Neural cell (in vitro differentiated cells): ENCODE measurements around the gene CEBPZ. TPM values are rescaled to one million over a fixed set of nuclear protein-coding genes. Genes with fewer than 3 reads are reported as not detected.

Source experiments
- H2AFZ ChIP-seq: fragments of 200-600, 300-800 bp; sonication (generic), shearing (Covaris generic); 2 replicates; pipeline ENCODE4 v1.6.0; 2014; ENCODE audit warnings: low read depth, mild to moderate bottlenecking, antibody characterized with exemption, low read length, moderate library complexity
- H3F3A ChIP-seq: fragments of 200-600 bp; shearing (Covaris generic); 2 replicates; pipeline ENCODE4 v1.6.1; 2016; ENCODE audit warnings: mild to moderate bottlenecking, moderate library complexity, mixed read lengths, antibody characterized with exemption, low read length; ENCODE audit not compliant: insufficient read depth, poor library complexity, severe bottlenecking
- H3K27ac ChIP-seq: fragments of 200-600, 300-800 bp; sonication (generic), shearing (Covaris generic); 2 replicates; pipeline ENCODE4 v1.5.1; 2014; ENCODE audit warnings: mild to moderate bottlenecking, low read length, moderate library complexity
- H3K27me3 ChIP-seq: fragments of 300-800, 200-600 bp; sonication (generic), shearing (Covaris generic); 2 replicates; pipeline ENCODE4 v1.6.0; 2014; ENCODE audit warnings: mild to moderate bottlenecking, low read depth, low read length, moderate library complexity; ENCODE audit not compliant: insufficient read depth
- H3K36me3 ChIP-seq: fragments of 300-800, 200-600 bp; sonication (generic), shearing (Covaris generic); 2 replicates; pipeline ENCODE4 v1.5.1; 2014; ENCODE audit warnings: mild to moderate bottlenecking, antibody characterized with exemption, low read length, moderate library complexity; ENCODE audit not compliant: insufficient read depth
- H3K4me2 ChIP-seq: fragments of 300-800, 200-600 bp; sonication (generic), shearing (Covaris generic); 2 replicates; pipeline ENCODE4 v1.6.0; 2014; ENCODE audit warnings: mild to moderate bottlenecking, low read length
- H3K4me3 ChIP-seq: fragments of 300-800, 200-600 bp; sonication (generic), shearing (Covaris generic); 2 replicates; pipeline ENCODE4 v1.5.1; 2014; ENCODE audit warnings: mild to moderate bottlenecking, low read length, moderate library complexity
- H3K79me2 ChIP-seq: fragments of 200-600 bp; shearing (Covaris generic); replicated peaks from 2 replicates; pipeline ENCODE4 v1.6.0; 2014; ENCODE audit warnings: mild to moderate bottlenecking, low read length, moderate library complexity; ENCODE audit not compliant: insufficient read depth
- H3K9ac ChIP-seq: fragments of 300-800, 200-600 bp; sonication (generic), shearing (Covaris generic); 2 replicates; pipeline ENCODE4 v1.6.1; 2016; ENCODE audit warnings: mild to moderate bottlenecking, low read length, mixed read lengths
- H3K9me2 ChIP-seq: fragments of 200-600 bp; shearing (Covaris generic); 2 replicates; pipeline ENCODE4 v1.6.1; 2016; ENCODE audit warnings: mild to moderate bottlenecking, low read length, mixed read lengths; ENCODE audit not compliant: insufficient read depth
- H3K9me3 ChIP-seq: fragments of 200-600, 300-800 bp; sonication (generic), shearing (Covaris generic); 2 replicates; pipeline ENCODE4 v1.6.1; 2016; ENCODE audit warnings: mild to moderate bottlenecking, mixed run types, low read length, moderate library complexity, mixed read lengths
- H4K20me1 ChIP-seq: fragments of 200-600 bp; shearing (Covaris generic); 2 replicates; pipeline ENCODE4 v1.6.1; 2016; ENCODE audit warnings: mild to moderate bottlenecking, mixed run types; ENCODE audit not compliant: insufficient read depth
- CTCF ChIP-seq: fragments of 450-650 bp; IDR thresholded peaks from 2 replicates; pipeline ENCODE4 v1.5.1; 2014; ENCODE audit warnings: antibody characterized with exemption, mild to moderate bottlenecking, moderate library complexity; ENCODE audit not compliant: poor library complexity, severe bottlenecking
- EP300 ChIP-seq: fragments of 450-650 bp; conservative IDR thresholded peaks from 2 replicates; pipeline ENCODE4 v1.6.1; 2014; ENCODE audit warnings: antibody characterized with exemption, mild to moderate bottlenecking, moderate library complexity; ENCODE audit not compliant: poor library complexity, severe bottlenecking
- EZH2 ChIP-seq: fragments of 200-600, 300-800 bp; shearing (Covaris generic), sonication (generic); IDR thresholded peaks from 2 replicates; pipeline ENCODE4 v1.6.1; 2014; ENCODE audit warnings: antibody characterized with exemption, low read length, borderline replicate concordance, mild to moderate bottlenecking; ENCODE audit not compliant: insufficient read depth, poor library complexity, severe bottlenecking
- MXI1 ChIP-seq: fragments of 450-650 bp; conservative IDR thresholded peaks from 2 replicates; pipeline ENCODE4 v1.6.1; 2014; ENCODE audit warnings: antibody characterized with exemption, mild to moderate bottlenecking; ENCODE audit not compliant: poor library complexity, severe bottlenecking
- POLR2AphosphoS5 ChIP-seq: IDR thresholded peaks from 2 replicates; pipeline ENCODE4 v1.6.1; 2012
- RAD21 ChIP-seq: fragments of 450-650 bp; conservative IDR thresholded peaks from 2 replicates; pipeline ENCODE4 v1.6.1; 2014; ENCODE audit warnings: antibody characterized with exemption, mild to moderate bottlenecking, moderate library complexity
- REST ChIP-seq: IDR thresholded peaks from 2 replicates; pipeline ENCODE4 v1.6.1; 2012; ENCODE audit warnings: borderline replicate concordance
- SMC3 ChIP-seq: fragments of 450-650 bp; conservative IDR thresholded peaks from 2 replicates; pipeline ENCODE4 v1.6.1; 2014; ENCODE audit warnings: antibody characterized with exemption, mild to moderate bottlenecking, moderate library complexity; ENCODE audit not compliant: poor library complexity
- TAF1 ChIP-seq: IDR thresholded peaks from 2 replicates; pipeline ENCODE4 v1.6.1; 2012; ENCODE audit warnings: low read depth
- polyA plus RNA-seq: library from polyadenylated mRNA; depleted of rRNA; stranded (reverse); fragments of >200 nt; gene quantifications from 2 replicates; pipeline ENCODE4 v1.2.3, GENCODE V29; 2014

The CEBPZ gene
- polyA plus RNA-seq, 1 donor from 2014 or later, result 39.1 TPM

GRCh38 chr2:37171624-37171950 is 59.8 kb downstream of the CEBPZ start:
- Histone ChIP-seq H3F3A (no peaks in the 10 kb centered on the region), H3K79me2 (no peaks in the 10 kb centered on the region), H2AFZ (no peak overlapping the region), H3K9me2 (no peaks in the 10 kb centered on the region), H3K9me3 (no peaks in the 10 kb centered on the region), H3K27me3 (no peaks in the 10 kb centered on the region), H3K4me3 (no peak overlapping the region), H3K9ac (no peak overlapping the region), H3K4me2 (no peak overlapping the region), H3K36me3 (no peaks in the 10 kb centered on the region), H3K27ac (no peak overlapping the region), H4K20me1 (no peaks in the 10 kb centered on the region)
- no peak for TF ChIP-seq REST
- TF ChIP-seq CTCF, result no peak
- no peak for TF ChIP-seq SMC3
- no peak for TF ChIP-seq EP300
- TF ChIP-seq TAF1, result no peak
- TF ChIP-seq RAD21, result no peak
- TF ChIP-seq MXI1, result no peak
- TF ChIP-seq EZH2, result no peak
- TF ChIP-seq POLR2AphosphoS5, result no peak

GRCh38 chr2:37168217-37168981 is 63.0 kb downstream of the CEBPZ start:
- H3F3A ChIP-seq, result no peaks in the 10 kb centered on the region
- H3K27me3 ChIP-seq, result no peaks in the 10 kb centered on the region
- no peak overlapping the region for H3K4me3 ChIP-seq
- no peak overlapping the region for H3K27ac ChIP-seq
- no peaks in the 10 kb centered on the region for H4K20me1 ChIP-seq
- no peaks in the 10 kb centered on the region for H3K9me2 ChIP-seq
- H3K9ac ChIP-seq, result no peak overlapping the region
- H2AFZ ChIP-seq, result no peak overlapping the region
- no peaks in the 10 kb centered on the region for H3K9me3 ChIP-seq
- H3K36me3 ChIP-seq, result no peaks in the 10 kb centered on the region
- no peaks in the 10 kb centered on the region for H3K79me2 ChIP-seq
- H3K4me2 ChIP-seq, result no peak overlapping the region
- TF ChIP-seq RAD21 (peak; percentile 25), CTCF (peak; percentile 36), REST (no peak), SMC3 (no peak)
